Heart left ventricle (tissue), 16 donors: ENCODE results near the gene HRG. TPM values are rescaled to one million over a fixed set of nuclear protein-coding genes. Genes with fewer than 3 reads are reported as not detected.
A peak's percentile ranks its signal among the peaks of the same experiment; 100 is the strongest.
"Not testable (repeated sequence)": the region's sequence is repeated elsewhere in the genome, so short reads cannot be mapped to it uniquely, and the experiment has no call there.

Source experiments
- ATAC-seq, 4 donors: fragments of 200-7000 bp; cut with Tn5 transposase; one replicate each; pipeline ENCODE4 v1.9.1; 2020 to 2022; ENCODE audit warnings: moderate library complexity in 4 of 4, mild to moderate bottlenecking in 3 of 4, moderate number of reproducible peaks in 1 of 4
- DNase-seq, 5 donors: peaks; one replicate each; pipeline ENCODE4 v3.0.0-alpha.2; 2020
- H3K27ac ChIP-seq, 12 donors: fragments of 200-600 bp; sonication (generic) in 4 of 12; one replicate each; pipeline versions ENCODE4 v1.5.0 to v1.8.0; 2016 to 2022; ENCODE audit warnings: mild to moderate bottlenecking in 2 of 12
- H3K27me3 ChIP-seq, 9 donors: fragments of 200-600 bp; sonication (generic) in 2 of 9; one replicate each; pipeline versions ENCODE4 v1.5.1 to v1.8.0; 2016 to 2022; ENCODE audit warnings: mild to moderate bottlenecking in 3 of 9
- H3K36me3 ChIP-seq, 9 donors: fragments of 200-600 bp; sonication (generic) in 2 of 9; one replicate each; pipeline versions ENCODE4 v1.5.0 to v1.8.0; 2018 to 2022; ENCODE audit warnings: mild to moderate bottlenecking in 2 of 9
- H3K4me1 ChIP-seq, 12 donors: fragments of 200-600 bp; sonication (generic) in 4 of 12; one replicate each; pipeline versions ENCODE4 v1.5.0 to v1.8.0; 2016 to 2022; ENCODE audit warnings: mild to moderate bottlenecking in 3 of 12
- H3K4me3 ChIP-seq, 12 donors: fragments of 200-600 bp; sonication (generic) in 4 of 12; one replicate each; pipeline versions ENCODE4 v1.5.0 to v1.8.0; 2017 to 2022; ENCODE audit warnings: mild to moderate bottlenecking in 9 of 12, moderate library complexity in 4 of 12
- H3K9me3 ChIP-seq, 12 donors: fragments of 200-600 bp; sonication (generic) in 4 of 12; one replicate each; pipeline versions ENCODE4 v1.5.0 to v1.8.0; 2016 to 2022; ENCODE audit warnings: mild to moderate bottlenecking in 1 of 12
- CTCF ChIP-seq, 12 donors: fragments of 200-600 bp; sonication (generic) in 4 of 12; IDR thresholded peaks; one replicate each; pipeline versions ENCODE4 v1.5.0 to v1.8.0; 2018 to 2022; ENCODE audit warnings: antibody characterized with exemption in 12 of 12, mild to moderate bottlenecking in 5 of 12
- POLR2A ChIP-seq, 2 donors: fragments of 450-650 bp; IDR thresholded peaks; one replicate each; pipeline ENCODE4 v1.6.1; 2017; ENCODE audit warnings: antibody characterized with exemption in 2 of 2, mild to moderate bottlenecking in 2 of 2, moderate library complexity in 2 of 2
- WGBS, 4 donors: extraction: QIAGEN DNeasy Blood & Tissue Kit in 2 of 4; methylation state at CpG; one replicate each; pipeline versions ENCODE4 v1.1.5 to v1.1.7; 2013 to 2018; 5-methylcytosine and 5-hydroxymethylcytosine counted together
- intact Hi-C, 10 donors: fragments of 100-400 bp; cut with DNase I; formaldehyde crosslinking; loops; one replicate each; pipeline versions ENCODE4 v1.11.1 to v1.14.2; 2022
- polyA plus RNA-seq, 2 donors: library from polyadenylated mRNA; stranded (reverse); fragments of 200-250 nt; gene quantifications; one replicate each; pipeline ENCODE4 v1.2.3, GENCODE V29; 2013
- total RNA-seq, 9 donors: library from RNA; depleted of rRNA in 2 of 9; stranded (reverse); fragments of >200 nt in 2 of 9; fragmentation: NEBNext Ultra II Directional in 3 of 9; extraction: Animal tissue kit (Norgen Biotek cat#: 25700) in 3 of 9; gene quantifications; one replicate each; pipeline versions ENCODE4 v1.1.0 to v1.2.4, GENCODE V29; 2016 to 2023
- donor health status: ischemic (EF 13 %, LVEDD 7.1; RV severe dilation, severe dysfunction).
- donor health status: healthy with polysubstance abuse.
- donor health status: DM: no; HTN: yes; CAD: no.
- donor health status: DM: no; HTN: no; CAD: no.
- donor health status: ischemic (EF 25% LVEDD 6.9; RV normal size, moderate dysfunction).
- donor health status: ischemic (EF 25% LVEDD 5.7; RV mildly dilated, moderate dysfunction).
- donor health status: healthy.
- donor health status: DM: yes; HTN: yes; CAD: no.
- donor health status: ischemic (EF 35%, LVEDD 5.7; RV mildly dilated, moderate dysfunction).
- donor health status: nonischemic (EF 11% LVEDD 7.7; RV severe dilation, severe dysfunction).
- donor health status: DM: yes; HTN: yes; CAD: no.
- donor health status: PGD.
- donor health status: ischemic (EF 29% LVEDD 5.4; RV normal size, mild dysfunction).
- donor health status: nonischemic (EF 23%, LVEDD 6.1; RV moderate dilation, normal function).

HRG gene
- total and polyA plus RNA-seq, 11 donors, result 0.04 TPM; not detected in 10

GRCh38 chr3:186697510-186697909 lies 31.7 kb downstream of the HRG start:
- Histone ChIP-seq H3K27ac (peak overlapping the region in 9 of 12 donors; percentile 39 to 77 (median 67)), H3K36me3 (no peaks in the 10 kb centered on the region), H3K4me3 (no peak overlapping the region), H3K9me3 (no peaks in the 10 kb centered on the region), H3K27me3 (no peaks in the 10 kb centered on the region), H3K4me1 (peaks cover 0 to 19% (median 2%) of the 10 kb centered on the region in 12 donors)
- TF ChIP-seq CTCF (IDR thresholded peaks at IDR 0.05) (no peak), POLR2A (IDR thresholded peaks at IDR 0.05) (no peak)
- ATAC-seq, result peak; percentile 94 to 96 (median 95)
- intact Hi-C loops, result loop anchor here in 1 of 10 donors (2.0 kb wide), 1 partner anchor 57 kb away; the partner anchor contains the start of gene FETUB
- peak in 4 of 5 donors; percentile 23 to 74 (median 64) for DNase-seq
- WGBS, 4 donors, result 48 to 54% (median 50%) methylated on average over 4 of the region's 4 CpGs

- no peak for ATAC-seq
- no peaks in the 10 kb centered on the region for H3K36me3 ChIP-seq
- TF ChIP-seq POLR2A (IDR thresholded peaks at IDR 0.05), result no peak
- TF ChIP-seq CTCF (IDR thresholded peaks at IDR 0.05), result no peak
- 81 to 85% (median 84%) methylated on average over 3 of the region's 3 CpGs for WGBS, 4 donors
- H3K4me1 ChIP-seq, result peaks cover 0 to 15% (median 2%) of the 10 kb centered on the region in 12 donors
- no peak overlapping the region for H3K27ac ChIP-seq
- intact Hi-C loops, result no loop called here
- no peaks in the 10 kb centered on the region for H3K27me3 ChIP-seq
- no peaks in the 10 kb centered on the region for H3K9me3 ChIP-seq
- DNase-seq, result no peak
- no peak overlapping the region for H3K4me3 ChIP-seq
Measured at GRCh38 chr3:186700267-186700666, 34.5 kb downstream of the HRG start.

GRCh38 chr3:186702451-186702850 lies 36.6 kb downstream of the HRG start:
- intact Hi-C loops, H3K36me3 ChIP-seq, H3K27me3 ChIP-seq, H3K4me3 ChIP-seq, ATAC-seq, H3K9me3 ChIP-seq, DNase-seq, H3K27ac ChIP-seq: not testable (repeated sequence)
- peaks cover 0 to 15% (median under 1%) of the 10 kb centered on the region in 12 donors for H3K4me1 ChIP-seq

GRCh38 chr3:186705882-186706780 lies 40.3 kb downstream of the HRG start:
- H3K27ac ChIP-seq, result no peak overlapping the region
- no peak for DNase-seq
- H3K4me3 ChIP-seq, result no peak overlapping the region
- TF ChIP-seq CTCF (IDR thresholded peaks at IDR 0.05), result no peak
- TF ChIP-seq POLR2A (IDR thresholded peaks at IDR 0.05), result no peak
- 80 to 84% (median 81%) methylated on average over 6 of the region's 6 CpGs for WGBS, 4 donors
- H3K27me3 ChIP-seq, result no peaks in the 10 kb centered on the region
- ATAC-seq, result no peak
- peaks cover 0 to 9% (median 0%) of the 10 kb centered on the region in 12 donors for H3K4me1 ChIP-seq
- intact Hi-C loops, result no loop called here
- no peaks in the 10 kb centered on the region for H3K36me3 ChIP-seq
- H3K9me3 ChIP-seq, result no peaks in the 10 kb centered on the region
